ENCODE results near the gene KAZN. TPM values are rescaled to one million over a fixed set of nuclear protein-coding genes. Genes with fewer than 3 reads are reported as not detected.
"Not testable (repeated sequence)": the region's sequence is repeated elsewhere in the genome, so short reads cannot be mapped to it uniquely, and the experiment has no call there.

KAZN gene
- total RNA-seq, 1 experiment from 2014 or later = 6.5 TPM

DNA sequence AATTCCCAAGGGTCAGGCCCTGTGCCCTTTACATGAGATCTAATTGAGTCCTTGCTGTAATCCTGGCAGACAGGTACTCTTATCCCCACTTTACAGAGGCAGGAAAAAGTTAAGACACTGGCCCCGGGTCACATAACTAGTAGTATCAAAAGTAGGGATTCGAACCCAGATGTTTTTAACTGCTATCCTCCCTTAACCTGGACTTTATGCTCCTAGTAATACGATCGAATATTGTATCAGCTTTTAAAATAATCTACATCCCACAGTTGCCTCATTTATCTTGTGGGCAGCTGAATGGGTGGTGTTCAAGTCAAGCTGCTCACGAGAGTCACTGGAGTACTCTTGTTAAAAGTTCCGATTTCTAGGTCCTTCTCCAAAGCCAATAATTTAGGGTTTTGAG is 529.6 kb downstream of the KAZN start:
- no peak for DNase-seq (ENCODE audit: low read depth, low spot score)
- in situ Hi-C loops (cut with HindIII; ENCODE audit: low pct_unique_long_range_greater_than_20kb, low sequenced_read_pairs) = no loop called here

- in situ Hi-C loops (cut with HindIII; ENCODE audit: low pct_unique_long_range_greater_than_20kb, low sequenced_read_pairs) = no loop called here
- DNase-seq (ENCODE audit: low read depth, low spot score) = peak; percentile 80
Observed at GRCh38 chr1:15128520-15129313, 530.2 kb downstream of the KAZN start.

- DNase-seq (ENCODE audit: low read depth, low spot score) = no peak
- in situ Hi-C loops (cut with HindIII; ENCODE audit: low pct_unique_long_range_greater_than_20kb, low sequenced_read_pairs) = no loop called here
Observed at GRCh38 chr1:15129944-15130343, 531.5 kb downstream of the KAZN start.

DNA sequence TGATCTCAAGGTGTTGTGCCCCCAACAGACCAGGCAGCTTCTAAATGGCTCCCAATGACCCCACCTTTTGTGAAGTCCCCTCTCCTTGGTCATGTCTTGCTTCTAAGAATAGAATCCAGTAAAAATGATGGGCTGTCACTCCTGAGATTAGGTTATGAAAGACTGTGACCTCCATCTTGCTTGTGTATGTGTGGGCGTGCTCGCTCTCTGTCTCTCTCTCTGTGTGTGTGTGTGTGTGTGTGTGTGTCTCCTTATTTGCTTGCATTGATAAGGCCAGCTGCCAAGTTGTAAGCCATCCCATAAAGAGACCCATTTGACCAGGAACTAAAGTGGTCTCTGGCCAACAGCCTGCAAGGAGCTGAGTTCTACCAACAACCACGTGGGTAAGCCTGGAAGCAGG is 532.1 kb downstream of the KAZN start:
- in situ Hi-C loops (cut with HindIII; ENCODE audit: low pct_unique_long_range_greater_than_20kb, low sequenced_read_pairs) = no loop called here
- DNase-seq (ENCODE audit: low read depth, low spot score) = no peak

DNA sequence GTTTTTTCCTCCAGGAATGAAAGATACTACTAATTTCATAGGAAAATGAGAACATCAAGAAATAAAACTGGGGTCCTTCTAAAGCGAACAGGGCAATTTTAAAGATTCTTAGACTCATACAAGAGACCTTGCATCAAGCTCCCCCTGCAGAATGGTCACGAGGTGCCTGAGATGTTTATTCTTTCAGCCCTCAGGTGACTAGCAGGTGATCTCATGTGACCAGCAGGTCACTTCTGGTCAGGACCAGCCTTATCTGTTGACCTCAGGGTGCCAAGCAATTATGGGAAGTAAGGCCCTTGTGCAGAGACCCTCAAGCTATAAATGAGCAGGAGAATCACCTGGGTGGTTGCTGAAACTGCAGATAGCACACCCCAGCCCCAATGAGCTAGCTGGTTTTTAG is 534.5 kb downstream of the KAZN start:
- in situ Hi-C loops (cut with HindIII; ENCODE audit: low pct_unique_long_range_greater_than_20kb, low sequenced_read_pairs) = no loop called here
- DNase-seq (ENCODE audit: low read depth, low spot score) = no peak

DNA sequence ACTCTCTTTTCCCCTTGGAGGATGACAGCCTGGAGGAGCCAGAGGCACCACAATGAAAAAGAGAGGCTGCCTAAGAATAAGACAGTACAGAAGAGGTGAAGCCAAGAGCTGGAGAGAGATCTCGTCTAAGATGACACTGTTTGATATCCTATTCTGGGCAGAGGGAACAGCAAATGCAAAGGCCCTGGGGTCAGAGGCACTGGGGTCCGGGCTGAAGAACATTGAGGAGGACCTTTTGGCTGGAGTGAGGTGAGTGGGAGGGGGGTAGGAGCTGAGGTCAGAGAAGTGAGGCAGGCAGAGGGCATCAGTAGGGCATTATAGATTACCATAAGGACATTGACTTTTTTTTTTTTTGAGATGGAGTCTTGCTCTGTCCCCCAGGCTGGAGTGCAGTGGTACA is 535.8 kb downstream of the KAZN start:
- in situ Hi-C loops (cut with HindIII; ENCODE audit: low pct_unique_long_range_greater_than_20kb, low sequenced_read_pairs) = no loop called here

DNA sequence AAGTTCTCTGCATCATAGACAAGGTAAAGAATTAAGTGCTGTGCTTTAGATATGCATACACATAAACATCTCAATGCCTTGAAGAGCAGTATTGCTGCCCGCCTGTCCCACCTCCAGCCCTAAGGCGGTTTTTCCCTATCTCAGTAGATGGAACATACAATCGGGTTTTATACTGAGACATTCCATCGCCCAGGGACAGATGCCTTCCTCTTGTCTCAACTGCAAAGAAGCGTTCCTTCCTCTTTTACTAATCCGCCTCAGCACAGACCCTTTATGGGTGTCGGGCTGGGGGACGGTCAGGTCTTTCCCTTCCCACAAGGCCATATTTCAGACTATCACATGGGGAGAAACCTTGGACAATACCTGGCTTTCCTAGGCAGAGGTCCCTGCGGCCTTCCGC is 537.1 kb downstream of the KAZN start:
- DNase-seq (ENCODE audit: low read depth, low spot score); in situ Hi-C loops (cut with HindIII; ENCODE audit: low pct_unique_long_range_greater_than_20kb, low sequenced_read_pairs): not testable (repeated sequence)

More for the DNA sequence above, 535.8 kb downstream of the KAZN start:
- no peak for DNase-seq (ENCODE audit: low read depth, low spot score)

DNA sequence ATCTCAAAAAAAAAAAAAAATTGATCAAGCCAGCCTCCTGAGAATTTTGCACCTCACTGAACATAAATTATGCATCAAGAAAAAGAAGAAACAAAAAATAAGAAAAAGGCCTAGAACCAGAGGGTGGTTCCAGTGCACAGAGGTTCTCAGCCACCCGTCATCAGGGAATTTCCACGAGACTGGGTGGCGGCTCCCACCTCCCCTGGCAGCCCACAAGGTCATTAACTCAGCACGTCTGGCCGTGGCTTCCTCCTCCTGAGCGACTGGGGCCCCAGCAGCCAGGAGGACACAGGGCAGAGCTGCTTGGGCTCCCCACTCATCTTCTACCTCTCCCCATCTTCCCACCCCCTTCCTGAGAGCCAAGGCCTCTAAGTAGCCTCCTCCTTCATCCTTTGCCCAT is 539.3 kb downstream of the KAZN start:
- no peak for DNase-seq (ENCODE audit: low read depth, low spot score)
- in situ Hi-C loops (cut with HindIII; ENCODE audit: low pct_unique_long_range_greater_than_20kb, low sequenced_read_pairs) = no loop called here

GRCh38 chr1:15139654-15140350 is 541.3 kb downstream of the KAZN start:
- no peak for DNase-seq (ENCODE audit: low read depth, low spot score)

GRCh38 chr1:15141935-15142539 is 543.6 kb downstream of the KAZN start:
- no peak for DNase-seq (ENCODE audit: low read depth, low spot score)
- in situ Hi-C loops (cut with HindIII; ENCODE audit: low pct_unique_long_range_greater_than_20kb, low sequenced_read_pairs) = no loop called here

More at GRCh38 chr1:15139654-15140350, 541.3 kb downstream of the KAZN start:
- in situ Hi-C loops (cut with HindIII; ENCODE audit: low pct_unique_long_range_greater_than_20kb, low sequenced_read_pairs) = no loop called here

- in situ Hi-C loops (cut with HindIII; ENCODE audit: low pct_unique_long_range_greater_than_20kb, low sequenced_read_pairs) = no loop called here
- DNase-seq (ENCODE audit: low read depth, low spot score) = no peak
Observed at GRCh38 chr1:15145327-15145726, 546.8 kb downstream of the KAZN start.

- no peak for DNase-seq (ENCODE audit: low read depth, low spot score)
- in situ Hi-C loops (cut with HindIII; ENCODE audit: low pct_unique_long_range_greater_than_20kb, low sequenced_read_pairs) = no loop called here
Observed at GRCh38 chr1:15146142-15146680, 547.7 kb downstream of the KAZN start.

DNA sequence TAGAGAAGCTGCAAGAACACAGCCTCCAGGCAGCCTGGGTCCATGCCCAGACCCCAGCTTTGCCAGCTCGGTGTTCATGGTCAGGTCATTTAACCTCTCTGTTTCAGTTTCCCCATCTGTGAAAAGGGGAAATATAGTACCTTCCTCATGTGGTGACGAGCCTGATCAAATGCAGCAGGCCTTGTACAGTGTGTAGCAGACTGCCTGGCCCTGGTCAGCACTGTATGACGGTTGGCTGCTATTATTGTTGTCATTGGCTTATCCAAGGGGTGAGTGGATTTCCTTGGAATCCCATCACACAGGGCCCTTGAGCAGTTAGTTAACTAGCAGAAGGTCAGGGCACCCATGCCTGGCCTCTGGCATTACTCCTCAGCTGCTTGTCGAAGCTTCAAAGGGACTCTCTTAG is 548.5 kb downstream of the KAZN start:
- in situ Hi-C loops (cut with HindIII; ENCODE audit: low pct_unique_long_range_greater_than_20kb, low sequenced_read_pairs) = no loop called here

DNA sequence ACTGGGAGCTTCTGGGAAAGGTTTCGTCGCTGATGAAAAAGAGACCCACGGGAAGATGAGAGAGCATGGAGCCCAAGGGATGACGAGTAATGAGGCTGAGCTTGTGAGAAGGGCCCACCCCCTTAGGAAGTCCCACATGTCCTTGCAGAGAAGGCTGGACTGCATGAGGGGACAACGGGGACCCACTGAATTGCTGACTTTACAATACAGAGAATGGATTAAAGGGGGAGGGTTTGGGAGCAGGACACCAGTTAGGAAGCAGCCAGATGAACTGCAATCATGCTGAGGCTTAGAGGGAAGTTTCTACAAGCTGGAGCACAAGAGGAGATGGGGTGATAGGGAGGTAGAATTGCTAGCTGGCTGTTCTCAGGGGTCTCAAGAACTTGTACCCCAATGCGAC is 549.5 kb downstream of the KAZN start:
- in situ Hi-C loops (cut with HindIII; ENCODE audit: low pct_unique_long_range_greater_than_20kb, low sequenced_read_pairs) = no loop called here

More for the DNA sequence above, 548.5 kb downstream of the KAZN start:
- no peak for DNase-seq (ENCODE audit: low read depth, low spot score)

DNA sequence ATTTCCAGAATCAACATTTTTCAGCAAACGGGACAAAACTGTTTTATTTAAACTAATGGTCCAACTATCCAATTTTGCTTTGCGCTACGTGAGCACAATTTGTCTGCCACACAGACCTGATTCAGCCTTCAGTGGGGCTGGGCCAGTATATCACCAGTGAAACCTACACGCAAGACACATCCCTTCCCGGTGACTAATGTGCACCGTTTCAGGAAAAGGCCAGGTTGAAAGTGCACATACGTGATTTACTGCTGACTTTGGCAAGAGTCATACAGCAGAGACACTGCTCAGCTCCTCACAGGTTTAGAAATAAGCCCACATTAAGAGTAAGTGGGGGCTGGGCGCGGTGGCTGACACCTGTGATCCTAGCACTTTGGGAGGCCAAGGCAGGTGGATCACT is 550.0 kb downstream of the KAZN start:
- in situ Hi-C loops (cut with HindIII; ENCODE audit: low pct_unique_long_range_greater_than_20kb, low sequenced_read_pairs) = no loop called here
- DNase-seq (ENCODE audit: low read depth, low spot score) = no peak

More for the DNA sequence above, 549.5 kb downstream of the KAZN start:
- no peak for DNase-seq (ENCODE audit: low read depth, low spot score)

GRCh38 chr1:15148941-15149340 is 550.5 kb downstream of the KAZN start:
- in situ Hi-C loops (cut with HindIII; ENCODE audit: low pct_unique_long_range_greater_than_20kb, low sequenced_read_pairs) = no loop called here
- DNase-seq (ENCODE audit: low read depth, low spot score) = no peak

GRCh38 chr1:15150376-15150775 is 551.9 kb downstream of the KAZN start:
- DNase-seq (ENCODE audit: low read depth, low spot score) = no peak
- in situ Hi-C loops (cut with HindIII; ENCODE audit: low pct_unique_long_range_greater_than_20kb, low sequenced_read_pairs) = no loop called here

- DNase-seq (ENCODE audit: low read depth, low spot score) = peak; percentile 16
- in situ Hi-C loops (cut with HindIII; ENCODE audit: low pct_unique_long_range_greater_than_20kb, low sequenced_read_pairs) = no loop called here
Observed at GRCh38 chr1:15151377-15151806, 552.9 kb downstream of the KAZN start.
